Stomach smooth muscle (tissue), 2 donors: Measurements from ENCODE around the gene ZNF70.

Source experiments
- H3K27ac ChIP-seq: one replicate; pipeline ENCODE4 v1.7.0; 2013; ENCODE audit warnings: mild to moderate bottlenecking, low read length, inconsistent platforms
- H3K27me3 ChIP-seq, 2 donors: one replicate each; pipeline ENCODE4 v1.7.0; 2013; ENCODE audit warnings: low read length in 2 of 2; ENCODE audit not compliant: insufficient read depth in 2 of 2, control insufficient read depth in 1 of 2
- H3K36me3 ChIP-seq, 2 donors: one replicate each; pipeline ENCODE4 v1.7.0; 2013; ENCODE audit warnings: low read length in 2 of 2; ENCODE audit not compliant: control insufficient read depth in 2 of 2, insufficient read depth in 2 of 2
- H3K4me1 ChIP-seq: one replicate; pipeline ENCODE4 v1.7.0; 2013; ENCODE audit warnings: low read length; ENCODE audit not compliant: control insufficient read depth, insufficient read depth
- H3K4me3 ChIP-seq, 2 donors: one replicate each; pipeline ENCODE4 v1.7.0; 2013; ENCODE audit warnings: low read length in 2 of 2
- H3K9ac ChIP-seq, 2 donors: one replicate each; pipeline ENCODE4 v1.7.0; 2013; ENCODE audit warnings: low read length in 2 of 2, mild to moderate bottlenecking in 1 of 2
- H3K9me3 ChIP-seq, 2 donors: one replicate each; pipeline ENCODE4 v1.7.0; 2013; ENCODE audit warnings: low read length in 2 of 2; ENCODE audit not compliant: control insufficient read depth in 2 of 2
- donor health status: healthy.
- donor health status: Pancreatic carcinoma.

ZNF70 gene

GRCh38 chr22:23691748-23692423 lies 59.0 kb downstream of the ZNF70 start:
- H3K27me3 ChIP-seq, result no peaks in the 10 kb centered on the region
- H3K9ac ChIP-seq, result no peak overlapping the region
- no peak overlapping the region for H3K4me3 ChIP-seq
- peaks cover 17 to 27% of the 10 kb centered on the region in 2 donors for H3K36me3 ChIP-seq
- no peaks in the 10 kb centered on the region for H3K4me1 ChIP-seq
- no peak overlapping the region for H3K27ac ChIP-seq
- H3K9me3 ChIP-seq, result no peaks in the 10 kb centered on the region

- Histone ChIP-seq H3K9me3 (no peaks in the 10 kb centered on the region), H3K4me1 (peaks cover 2% of the 10 kb centered on the region), H3K9ac (no peak within 1 kb of the TSS), H3K36me3 (peaks cover 17 to 27% of the 10 kb centered on the region in 2 donors), H3K4me3 (no peak within 1 kb of the TSS), H3K27ac (no peak within 1 kb of the TSS), H3K27me3 (no peaks in the 10 kb centered on the region)
Measured at GRCh38 chr22:23690713-23691112, 60.2 kb downstream of the ZNF70 start, which contains the start of gene RGL4. TSS of gene RGL4 (plus strand) at chr22:23691013. CDS start at chr22:23692031, 1,018 bp downstream.

- Histone ChIP-seq H3K27ac (no peak overlapping the region), H3K9me3 (no peaks in the 10 kb centered on the region), H3K27me3 (no peaks in the 10 kb centered on the region), H3K4me3 (no peak overlapping the region), H3K36me3 (peaks cover 10 to 21% of the 10 kb centered on the region in 2 donors), H3K9ac (no peak overlapping the region), H3K4me1 (peaks cover 5% of the 10 kb centered on the region)
Measured at GRCh38 chr22:23689414-23689813, 61.5 kb downstream of the ZNF70 start.
